Endothelial cell of umbilical vein (primary cell): ENCODE results near the gene SKIC8. TPM values are rescaled to one million over a fixed set of nuclear protein-coding genes. Genes with fewer than 3 reads are reported as not detected.

Experiments
- BruUV-seq: library from RNA; stranded (reverse); fragments of 400-500 nt; replicated peaks from 2 replicates; lab custom pipeline; 2021; lab: Mats Ljungman, UMichigan
- CTCF ChIA-PET: fragments of 300-600, 350-600 bp; sonication (Branson Sonifier 250); formaldehyde crosslinking; loops from one replicate; lab custom pipeline; 2021; ENCODE audit warnings: antibody characterized with exemption, inconsistent platforms; lab: Charles Lee
- POLR2A ChIA-PET: fragments of 300-600, 350-600 bp; sonication (Branson Sonifier 250); formaldehyde crosslinking; loops from one replicate; lab custom pipeline; 2021; ENCODE audit warnings: antibody characterized with exemption, inconsistent platforms; lab: Charles Lee
- DNase-seq: peaks from one replicate; pipeline ENCODE4 v3.0.0-alpha.2; 2011; ENCODE audit warnings: low read depth, low spot score
- FAIRE-seq: peaks from 2 replicates; lab custom pipeline; 2011; peaks lifted over from hg19 to GRCh38; lab: Jason Lieb, UNC
- H2AFZ ChIP-seq: 2 replicates; pipeline ENCODE4 v1.6.0; 2012; ENCODE audit warnings: low read depth, low read length, control low read depth, inconsistent platforms
- H3K27ac ChIP-seq: 2 replicates; pipeline ENCODE4 v1.5.1; 2011; ENCODE audit warnings: low read depth, mild to moderate bottlenecking, control low read depth, low read length, moderate library complexity; ENCODE audit not compliant: insufficient read depth
- H3K27me3 ChIP-seq, 2 experiments: 2 replicates each; pipeline versions ENCODE4 v1.6.0 to v1.6.1; 2011; ENCODE audit warnings: low read length in 2 of 2, mixed read lengths in 1 of 2; ENCODE audit not compliant: control insufficient read depth in 2 of 2, insufficient read depth in 2 of 2
- H3K36me3 ChIP-seq, 2 experiments: 2 replicates in 1 of 2; 3 replicates in 1 of 2; pipeline ENCODE4 v1.5.1; 2011; ENCODE audit warnings: low read length in 2 of 2, mild to moderate bottlenecking in 1 of 2, moderate library complexity in 1 of 2; ENCODE audit not compliant: control insufficient read depth in 2 of 2, insufficient read depth in 2 of 2; ENCODE audit errors: extremely low read depth in 1 of 2
- H3K4me1 ChIP-seq: 3 replicates; pipeline ENCODE4 v1.5.1; 2011; ENCODE audit warnings: mild to moderate bottlenecking, low read length; ENCODE audit not compliant: control insufficient read depth, insufficient read depth; ENCODE audit errors: extremely low read depth
- H3K4me2 ChIP-seq: 2 replicates; pipeline ENCODE4 v1.6.1; 2011; ENCODE audit warnings: low read length, control low read depth, mixed read lengths; ENCODE audit not compliant: insufficient read depth
- H3K4me3 ChIP-seq, 3 experiments: fragments of 200-600 bp in 1 of 3; sonication (generic), shearing (Covaris generic) in 1 of 3; replicated peaks in 1 of 3; 2 replicates each; pipeline ENCODE4 v1.5.1; 2011 to 2016; ENCODE audit warnings: control low read depth in 3 of 3, low read length in 3 of 3, mild to moderate bottlenecking in 2 of 3, inconsistent platforms in 1 of 3, low read depth in 1 of 3, moderate library complexity in 1 of 3; ENCODE audit not compliant: insufficient read depth in 1 of 3
- H3K79me2 ChIP-seq: 2 replicates; pipeline ENCODE4 v1.6.0; 2012; ENCODE audit warnings: low read length, inconsistent platforms; ENCODE audit not compliant: control insufficient read depth, insufficient read depth
- H3K9ac ChIP-seq: replicated peaks from 2 replicates; pipeline ENCODE3; 2011; ENCODE audit warnings: low read length, control low read depth; ENCODE audit not compliant: insufficient read depth; ENCODE audit errors: extremely low read depth
- H3K9me1 ChIP-seq: replicated peaks from 3 replicates; pipeline ENCODE4 v1.6.0; 2011; ENCODE audit warnings: mild to moderate bottlenecking, low read length; ENCODE audit not compliant: control insufficient read depth, insufficient read depth; ENCODE audit errors: extremely low read depth
- H3K9me3 ChIP-seq: replicated peaks from 2 replicates; pipeline ENCODE4 v1.5.1; 2012; ENCODE audit warnings: low read length, inconsistent platforms; ENCODE audit not compliant: control insufficient read depth, insufficient read depth
- H4K20me1 ChIP-seq: replicated peaks from 2 replicates; pipeline ENCODE3; 2011; ENCODE audit warnings: mild to moderate bottlenecking, low read length; ENCODE audit not compliant: control insufficient read depth, insufficient read depth; ENCODE audit errors: extremely low read depth
- CTCF ChIP-seq, 2 donors: IDR thresholded peaks; 1 replicate in 1 of 2; 2 replicates in 1 of 2; pipeline ENCODE4 v1.5.1; 2011; ENCODE audit warnings: low read length in 2 of 2, mild to moderate bottlenecking in 2 of 2, moderate library complexity in 2 of 2, control low read depth in 1 of 2, inconsistent platforms in 1 of 2, low read depth in 1 of 2; ENCODE audit not compliant: insufficient read depth in 1 of 2; ENCODE audit errors: extremely low read depth in 1 of 2
- EZH2 ChIP-seq: IDR thresholded peaks from 2 replicates; pipeline ENCODE4 v1.6.1; 2012; ENCODE audit warnings: borderline replicate concordance, low read depth, mild to moderate bottlenecking, moderate library complexity, low read length, inconsistent platforms; ENCODE audit not compliant: severe bottlenecking
- FOS ChIP-seq: IDR thresholded peaks from 2 replicates; pipeline ENCODE4 v1.6.1; 2011; ENCODE audit warnings: mild to moderate bottlenecking, low read length, moderate library complexity, borderline replicate concordance; ENCODE audit not compliant: insufficient read depth
- GATA2 ChIP-seq: IDR thresholded peaks from 2 replicates; pipeline ENCODE4 v1.7.0; 2011; ENCODE audit warnings: low read depth, mild to moderate bottlenecking, moderate library complexity, mixed read lengths, low read length; ENCODE audit not compliant: insufficient read length, insufficient read depth
- JUN ChIP-seq: IDR thresholded peaks from 2 replicates; pipeline ENCODE4 v1.6.1; 2011; ENCODE audit warnings: borderline replicate concordance, low read depth; ENCODE audit not compliant: insufficient read length, insufficient read depth
- MYC ChIP-seq: IDR thresholded peaks from one replicate; pipeline ENCODE4 v1.6.1; 2011; ENCODE audit warnings: mild to moderate bottlenecking, low read depth, low read length
- POLR2A ChIP-seq: IDR thresholded peaks from 2 replicates; pipeline ENCODE4 v1.6.1; 2012; ENCODE audit warnings: low read depth, mild to moderate bottlenecking, control low read depth, low read length
- POLR2AphosphoS5 ChIP-seq: IDR thresholded peaks from 2 replicates; pipeline ENCODE4 v1.6.1; 2012; ENCODE audit warnings: low read depth, mild to moderate bottlenecking, control low read depth, low read length, moderate library complexity; ENCODE audit not compliant: insufficient read depth
- dilution Hi-C: fragments of 300-500 bp; cut with MboI; formaldehyde crosslinking; loops from one replicate; pipeline ENCODE4 v1.15.0; 2019; ENCODE audit warnings: low sequenced_read_pairs; ENCODE audit not compliant: extremely low pct_ligation_motif_present
- intact Hi-C: fragments of 100-400 bp; cut with micrococcal nuclease; formaldehyde crosslinking; loops from one replicate; pipeline ENCODE4 v1.10.0; 2022
- polyA plus RNA-seq, 4 experiments: library from polyadenylated mRNA; depleted of rRNA in 3 of 4; stranded (reverse) in 3 of 4; unstranded in 1 of 4; fragments of >200 nt; gene quantifications; 2 replicates each; pipeline versions ENCODE4 v1.2.1 to v1.2.3, GENCODE V29; 2011 to 2012; ENCODE audit warnings: missing spikeins in 1 of 4
- total RNA-seq: library from RNA; stranded (reverse); gene quantifications from 2 replicates; pipeline ENCODE4 v1.2.3, GENCODE V29; 2021
- TF ChIP-seq, protein P1 (sequence below): IDR thresholded peaks from 2 replicates; pipeline ENCODE4 v1.6.1; 2011; ENCODE audit not compliant: insufficient read depth, insufficient read length

SKIC8 gene
- total and polyA plus RNA-seq, 2 donors (not counting 3 experiments of a cell fraction or from before 2014, with no cell fraction given) = 49.7 to 95.0 TPM

GRCh38 chr15:78292219-78292618 lies 7.2 kb downstream of the SKIC8 start:
- CTCF ChIA-PET = interaction anchor here (1.1 kb wide), 1 partner anchor 10 kb away, joined by 3 read pairs; no protein-coding TSS in a partner anchor
- dilution Hi-C loops = no loop called here

More at GRCh38 chr15:78292219-78292618, 7.2 kb downstream of the SKIC8 start:
- H3K36me3 ChIP-seq = peaks cover 0 to 16% of the 10 kb centered on the region in 2 experiments
- no peak overlapping the region for H2AFZ ChIP-seq
- no peak overlapping the region for H3K4me2 ChIP-seq
- no peak overlapping the region for H3K9ac ChIP-seq
- TF ChIP-seq CTCF (IDR thresholded peaks at IDR 0.05; ENCODE audit: extremely low read depth in 1 of 2, insufficient read depth in 1 of 2, low read depth in 1 of 2, low read length in 2 of 2) = no peak
- TF ChIP-seq POLR2A = no peak
- no peak for TF ChIP-seq JUN
- no peak for TF ChIP-seq POLR2AphosphoS5
- no peak for TF ChIP-seq FOS
- TF ChIP-seq GATA2 = no peak
- no peak for TF ChIP-seq MYC
- TF ChIP-seq, protein P1, sequence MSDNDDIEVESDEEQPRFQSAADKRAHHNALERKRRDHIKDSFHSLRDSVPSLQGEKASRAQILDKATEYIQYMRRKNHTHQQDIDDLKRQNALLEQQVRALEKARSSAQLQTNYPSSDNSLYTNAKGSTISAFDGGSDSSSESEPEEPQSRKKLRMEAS = no peak
- TF ChIP-seq EZH2 = no peak
- H4K20me1 ChIP-seq = no peaks in the 10 kb centered on the region
- H3K9me3 ChIP-seq = no peaks in the 10 kb centered on the region
- H3K27me3 ChIP-seq = no peaks in the 10 kb centered on the region
- H3K4me1 ChIP-seq = no peaks in the 10 kb centered on the region
- DNase-seq (no peak), FAIRE-seq (no peak)
- H3K27ac ChIP-seq = no peak overlapping the region
- peaks cover 3% of the 10 kb centered on the region for H3K79me2 ChIP-seq
- H3K4me3 ChIP-seq = no peak overlapping the region
- BruUV-seq = no TSS peak
- POLR2A ChIA-PET = no interaction called here
- intact Hi-C loops = no loop called here
- H3K9me1 ChIP-seq = no peaks in the 10 kb centered on the region
